Spleen (tissue), 11 donors: ENCODE data around the gene TNNI3. TPM values are rescaled to one million over a fixed set of nuclear protein-coding genes. Genes with fewer than 3 reads are reported as not detected.
"Not testable (repeated sequence)": the region's sequence is repeated elsewhere in the genome, so short reads cannot be mapped to it uniquely, and the experiment has no call there.

Experiments
- DNase-seq: peaks from one replicate; pipeline ENCODE4 v3.0.0-alpha.2; 2020
- H3K27ac ChIP-seq, 8 donors: fragments of 200-600 bp; sonication (generic) in 7 of 8; 1 replicate in 4 of 8; 2 replicates in 4 of 8; pipeline versions ENCODE4 v1.5.0 to v1.8.0; 2016 to 2021; ENCODE audit warnings: inconsistent platforms in 4 of 8, mild to moderate bottlenecking in 4 of 8, moderate library complexity in 1 of 8
- H3K27me3 ChIP-seq, 7 donors: fragments of 200-600 bp; sonication (generic) in 6 of 7; replicated peaks in 1 of 7; 1 replicate in 4 of 7; 2 replicates in 3 of 7; pipeline versions ENCODE4 v1.5.0 to v1.8.0; 2016 to 2021; ENCODE audit warnings: inconsistent platforms in 3 of 7, mild to moderate bottlenecking in 1 of 7
- H3K36me3 ChIP-seq, 6 donors: fragments of 200-600 bp; sonication (generic) in 5 of 6; 1 replicate in 4 of 6; 2 replicates in 2 of 6; pipeline versions ENCODE4 v1.5.0 to v1.8.0; 2016 to 2021; ENCODE audit warnings: inconsistent platforms in 2 of 6
- H3K4me1 ChIP-seq, 6 donors: fragments of 200-600 bp; sonication (generic) in 5 of 6; 1 replicate in 3 of 6; 2 replicates in 3 of 6; pipeline versions ENCODE4 v1.5.0 to v1.8.0; 2016 to 2021; ENCODE audit warnings: inconsistent platforms in 3 of 6
- H3K4me3 ChIP-seq, 8 donors: fragments of 200-600 bp; sonication (generic) in 7 of 8; 1 replicate in 4 of 8; 2 replicates in 4 of 8; pipeline versions ENCODE4 v1.5.0 to v1.8.0; 2016 to 2021; ENCODE audit warnings: inconsistent platforms in 4 of 8, mild to moderate bottlenecking in 4 of 8, moderate library complexity in 2 of 8
- H3K9me3 ChIP-seq, 8 donors: fragments of 200-600 bp; sonication (generic) in 7 of 8; 1 replicate in 4 of 8; 2 replicates in 4 of 8; pipeline versions ENCODE4 v1.5.0 to v1.8.0; 2016 to 2021; ENCODE audit warnings: inconsistent platforms in 4 of 8
- POLR2A ChIP-seq, 3 donors: fragments of 450-650 bp; IDR thresholded peaks; one replicate each; pipeline ENCODE4 v1.5.1; 2017; ENCODE audit warnings: antibody characterized with exemption in 3 of 3, mild to moderate bottlenecking in 1 of 3
- POLR2AphosphoS5 ChIP-seq, 3 donors: sonication (generic); formaldehyde crosslinking; IDR thresholded peaks; one replicate each; pipeline ENCODE4 v1.5.1; 2017; ENCODE audit warnings: antibody characterized with exemption in 3 of 3
- WGBS, 5 donors: extraction: QIAGEN DNeasy Blood & Tissue Kit in 3 of 5; methylation state at CpG; one replicate each; pipeline versions ENCODE4 v1.1.5 to v1.1.7; 2013 to 2018; 5-methylcytosine and 5-hydroxymethylcytosine counted together
- intact Hi-C: fragments of 100-400 bp; cut with DNase I; formaldehyde crosslinking; loops from one replicate; pipeline ENCODE4 v1.15.0; 2023; ENCODE audit warnings: low total_unique reads
- polyA plus RNA-seq, 3 donors: library from polyadenylated mRNA; stranded (reverse); fragments of 200-250 nt; gene quantifications; one replicate each; pipeline ENCODE4 v1.2.1, GENCODE V29; 2013
- total RNA-seq, 7 donors: library from RNA; depleted of rRNA in 3 of 7; stranded (reverse); fragments of >200 nt in 3 of 7; fragmentation: NEBNext Ultra II Directional in 4 of 7; extraction: Animal tissue kit (Norgen Biotek cat#: 25700) in 4 of 7; gene quantifications; one replicate each; pipeline versions ENCODE4 v1.1.0 to v1.2.1, GENCODE V29; 2016 to 2021
- TF ChIP-seq, protein P1 (sequence below), 11 experiments: fragments of 200-600 bp in 7 of 11; fragments of 450-650 bp in 4 of 11; sonication (generic) in 4 of 11; IDR thresholded peaks in 8 of 11; conservative IDR thresholded peaks in 3 of 11; 1 replicate in 7 of 11; 2 replicates in 4 of 11; pipeline versions ENCODE4 v1.4.0 to v1.8.0; 2016 to 2021; ENCODE audit warnings: antibody characterized with exemption in 11 of 11, inconsistent platforms in 4 of 11, mild to moderate bottlenecking in 1 of 11
- donor health status: healthy with polysubstance abuse.
- donor health status: DM: no; HTN: no; CAD: no; lungs with moderate emphysema.
- donor health status: DM: no; HTN: no; CAD: no.
- donor health status: Bipolar disorder and iron deficiency.
- donor health status: healthy.
- donor health status: DM: no; HTN: no; CAD: no.
- donor health status: DM: yes; HTN: yes; CAD: no.

TNNI3 gene
- total and polyA plus RNA-seq, 10 donors: 0.15 to 0.74 (median 0.70) TPM; not detected in 7

DNA sequence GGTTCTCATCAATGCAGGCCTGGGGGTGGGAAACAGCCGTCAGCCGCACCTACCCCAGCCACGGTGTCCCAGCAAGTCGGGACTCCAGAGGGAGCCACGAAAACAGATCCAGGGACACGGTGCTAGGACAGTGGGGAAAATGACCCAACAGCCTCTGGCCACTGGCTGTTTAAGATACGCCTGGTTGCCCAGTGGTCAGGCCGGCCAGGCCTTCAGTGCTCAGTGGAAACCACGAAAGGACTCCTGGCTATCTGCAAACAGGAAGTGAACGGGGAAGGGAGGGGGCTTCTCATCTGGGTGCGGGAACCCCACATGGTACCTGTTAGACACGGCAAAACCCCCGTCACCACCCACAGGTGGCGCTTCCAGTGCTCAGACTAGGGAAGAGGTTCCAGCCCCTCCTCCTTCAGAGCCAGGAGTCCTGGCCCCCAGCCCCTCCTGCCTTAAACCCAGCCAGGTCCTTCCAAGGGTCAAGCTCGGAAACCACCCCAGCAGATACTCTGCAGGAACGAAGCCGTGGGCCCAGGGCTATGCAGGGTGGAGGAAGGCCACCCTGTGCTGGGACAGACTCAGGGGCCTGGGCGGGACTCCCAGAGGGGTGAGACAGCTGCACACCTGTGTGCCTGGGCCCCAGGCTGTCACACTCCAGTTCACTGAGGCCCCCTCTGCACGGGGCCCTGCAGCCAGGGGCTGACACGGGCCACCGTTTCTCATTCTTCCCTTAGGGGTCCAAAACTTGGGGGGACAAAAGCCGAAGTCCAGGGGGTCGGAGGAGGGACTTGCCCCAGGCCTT lies 44.6 kb downstream of the TNNI3 start:
- H3K36me3 ChIP-seq: peaks cover 0 to 66% (median 24%) of the 10 kb centered on the region in 6 donors
- H3K27ac ChIP-seq: peak overlapping the region in 6 of 8 donors; percentile 38 to 90 (median 55)
- DNase-seq: no peak
- no peak for TF ChIP-seq POLR2A (IDR thresholded peaks at IDR 0.05)
- TF ChIP-seq POLR2AphosphoS5 (IDR thresholded peaks at IDR 0.05): no peak
- TF ChIP-seq, protein P1, sequence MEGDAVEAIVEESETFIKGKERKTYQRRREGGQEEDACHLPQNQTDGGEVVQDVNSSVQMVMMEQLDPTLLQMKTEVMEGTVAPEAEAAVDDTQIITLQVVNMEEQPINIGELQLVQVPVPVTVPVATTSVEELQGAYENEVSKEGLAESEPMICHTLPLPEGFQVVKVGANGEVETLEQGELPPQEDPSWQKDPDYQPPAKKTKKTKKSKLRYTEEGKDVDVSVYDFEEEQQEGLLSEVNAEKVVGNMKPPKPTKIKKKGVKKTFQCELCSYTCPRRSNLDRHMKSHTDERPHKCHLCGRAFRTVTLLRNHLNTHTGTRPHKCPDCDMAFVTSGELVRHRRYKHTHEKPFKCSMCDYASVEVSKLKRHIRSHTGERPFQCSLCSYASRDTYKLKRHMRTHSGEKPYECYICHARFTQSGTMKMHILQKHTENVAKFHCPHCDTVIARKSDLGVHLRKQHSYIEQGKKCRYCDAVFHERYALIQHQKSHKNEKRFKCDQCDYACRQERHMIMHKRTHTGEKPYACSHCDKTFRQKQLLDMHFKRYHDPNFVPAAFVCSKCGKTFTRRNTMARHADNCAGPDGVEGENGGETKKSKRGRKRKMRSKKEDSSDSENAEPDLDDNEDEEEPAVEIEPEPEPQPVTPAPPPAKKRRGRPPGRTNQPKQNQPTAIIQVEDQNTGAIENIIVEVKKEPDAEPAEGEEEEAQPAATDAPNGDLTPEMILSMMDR (IDR thresholded peaks at IDR 0.05 in 8 of 11, conservative IDR thresholded peaks at IDR 0.05 in 3 of 11): no peak
- no peak overlapping the region for H3K4me3 ChIP-seq
- H3K27me3 ChIP-seq: no peaks in the 10 kb centered on the region
- peaks cover 11 to 62% (median 46%) of the 10 kb centered on the region in 6 donors for H3K4me1 ChIP-seq
- WGBS, 5 donors: 55 to 77% (median 72%) methylated on average over 15 to 23 of the region's 23 CpGs
- H3K9me3 ChIP-seq: no peaks in the 10 kb centered on the region
- intact Hi-C loops: no loop called here

DNA sequence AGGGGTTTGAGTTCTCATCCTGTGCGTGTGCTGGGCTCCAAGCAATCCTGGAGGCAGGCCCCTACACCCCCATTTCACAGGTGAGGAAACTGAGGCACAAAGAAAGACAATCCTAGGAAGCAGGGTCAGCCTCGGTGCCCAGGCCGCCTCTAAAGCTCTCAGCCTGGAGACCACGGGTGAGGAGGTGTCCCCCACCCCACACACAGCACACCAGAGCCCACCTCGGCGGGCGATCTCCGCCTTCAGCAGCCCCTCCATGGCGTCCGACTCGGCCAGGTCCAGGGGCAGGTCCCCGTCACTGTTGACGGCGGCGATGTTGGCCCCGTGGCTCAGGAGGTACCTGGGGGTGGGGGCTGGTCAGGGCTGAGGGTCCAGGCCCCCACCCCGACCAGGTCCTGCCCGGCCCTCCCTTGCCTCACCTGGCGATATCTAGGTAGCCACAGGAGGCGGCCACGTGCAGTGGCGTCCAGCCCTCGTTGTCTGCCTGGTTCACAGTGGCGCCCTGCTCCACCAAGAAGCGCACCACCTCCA lies 45.2 kb downstream of the TNNI3 start:
- intact Hi-C loops: no loop called here
- Histone ChIP-seq H3K27me3 (no peaks in the 10 kb centered on the region), H3K36me3 (peaks cover 0 to 68% (median 24%) of the 10 kb centered on the region in 6 donors), H3K27ac (peak overlapping the region in 4 of 8 donors; percentile 26 to 90 (median 65)), H3K9me3 (no peaks in the 10 kb centered on the region), H3K4me3 (no peak overlapping the region), H3K4me1 (peaks cover 11 to 59% (median 46%) of the 10 kb centered on the region in 6 donors)
- TF ChIP-seq, protein P1 (IDR thresholded peaks at IDR 0.05 in 8 of 11, conservative IDR thresholded peaks at IDR 0.05 in 3 of 11): no peak
- peak in 1 of 3 donors; percentile 21 for TF ChIP-seq POLR2AphosphoS5 (IDR thresholded peaks at IDR 0.05)
- TF ChIP-seq POLR2A (IDR thresholded peaks at IDR 0.05): no peak
- WGBS, 5 donors: 92 to 97% (median 94%) methylated on average over 7 to 25 of the region's 25 CpGs
- no peak for DNase-seq

DNA sequence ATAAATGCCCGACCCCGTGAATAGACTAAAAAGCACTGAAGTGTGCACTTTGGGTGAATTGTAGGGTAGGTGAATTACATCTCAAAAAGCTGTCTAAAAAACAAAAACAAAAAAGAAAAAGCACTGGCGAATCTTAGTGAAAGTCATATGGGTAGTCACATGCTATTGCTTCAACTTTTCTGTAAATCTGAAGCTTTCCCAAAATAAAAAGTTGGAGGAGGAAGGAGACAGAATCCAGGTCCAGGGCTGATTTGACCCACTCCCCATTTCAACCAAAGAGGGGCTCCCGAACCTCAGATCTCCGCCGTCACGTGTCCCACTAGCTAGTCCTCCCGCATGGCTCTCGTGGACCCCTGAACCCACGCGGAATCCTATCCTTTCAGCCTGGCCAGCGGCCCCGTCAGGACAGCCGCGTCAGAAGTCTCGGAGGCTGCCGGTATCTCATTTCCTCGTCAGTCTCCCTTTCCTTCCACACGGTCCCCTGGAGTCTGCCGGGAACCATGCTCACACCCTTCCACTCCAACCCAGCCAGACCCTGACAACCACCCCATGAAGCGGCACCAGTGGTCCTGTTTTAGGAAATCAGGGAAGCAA lies 46.2 kb downstream of the TNNI3 start:
- WGBS, 5 donors: 76 to 84% (median 76%) methylated on average over 21 of the region's 21 CpGs
- Histone ChIP-seq H3K4me1 (peaks cover 11 to 53% (median 42%) of the 10 kb centered on the region in 6 donors), H3K36me3 (peaks cover 0 to 77% (median 24%) of the 10 kb centered on the region in 6 donors), H3K27ac (peak overlapping the region in 4 of 8 donors; percentile 22 to 90 (median 46)), H3K4me3 (no peak overlapping the region), H3K9me3 (no peaks in the 10 kb centered on the region), H3K27me3 (no peaks in the 10 kb centered on the region)
- DNase-seq: no peak
- intact Hi-C loops: no loop called here
- TF ChIP-seq POLR2AphosphoS5 (IDR thresholded peaks at IDR 0.05) (peak in 2 of 3 donors; percentile 10 to 64), POLR2A (IDR thresholded peaks at IDR 0.05) (no peak)

DNA sequence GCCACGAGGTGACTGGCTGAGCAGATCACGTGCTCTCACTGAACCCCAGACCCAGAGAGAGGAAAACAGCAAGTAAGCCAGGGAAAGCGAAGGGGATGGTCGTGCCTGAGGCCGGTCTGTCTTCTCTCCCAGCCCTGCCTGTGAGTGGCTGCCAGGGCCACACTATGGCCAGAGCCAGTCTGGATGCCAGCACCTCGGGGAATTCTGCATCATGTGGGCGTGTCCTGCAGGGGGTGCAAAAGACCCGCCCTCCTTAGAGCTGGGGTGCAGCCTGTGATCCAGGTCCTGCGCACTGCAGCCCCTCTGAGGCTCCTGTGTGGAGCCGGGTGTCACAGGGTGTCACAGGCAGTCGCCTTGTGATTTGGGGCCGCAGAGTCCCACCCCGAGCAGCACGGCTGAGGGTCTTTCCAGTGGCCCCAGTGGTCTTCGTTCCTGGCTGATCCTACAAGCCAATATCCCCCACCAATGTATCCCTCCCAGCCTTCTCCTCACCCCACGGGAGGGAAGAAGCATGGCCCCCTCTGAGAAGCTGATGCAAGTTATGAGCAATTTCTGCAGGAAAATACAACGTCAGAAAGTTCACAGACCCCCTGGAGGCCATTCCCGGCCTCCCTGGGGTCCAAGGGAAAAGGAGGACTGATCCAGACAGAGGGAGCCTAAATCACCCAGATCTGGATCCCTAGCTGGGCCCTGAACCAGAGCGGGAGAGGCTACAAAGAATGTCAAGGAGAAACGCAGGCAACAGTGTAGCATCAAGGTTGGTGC lies 47.8 kb downstream of the TNNI3 start:
- Histone ChIP-seq H3K27ac (no peak overlapping the region), H3K36me3 (peaks cover 0 to 83% (median 24%) of the 10 kb centered on the region in 6 donors), H3K4me3 (no peak overlapping the region), H3K4me1 (peaks cover 4 to 37% (median 26%) of the 10 kb centered on the region in 6 donors), H3K9me3 (no peaks in the 10 kb centered on the region), H3K27me3 (no peaks in the 10 kb centered on the region)
- TF ChIP-seq POLR2AphosphoS5 (IDR thresholded peaks at IDR 0.05) (peak in 1 of 3 donors; percentile 48), POLR2A (IDR thresholded peaks at IDR 0.05) (no peak)
- TF ChIP-seq, protein P1 (IDR thresholded peaks at IDR 0.05 in 8 of 11, conservative IDR thresholded peaks at IDR 0.05 in 3 of 11): no peak
- DNase-seq: no peak
- intact Hi-C loops: no loop called here
- WGBS, 5 donors: 88 to 95% (median 91%) methylated on average over 14 to 20 of the region's 20 CpGs

DNA sequence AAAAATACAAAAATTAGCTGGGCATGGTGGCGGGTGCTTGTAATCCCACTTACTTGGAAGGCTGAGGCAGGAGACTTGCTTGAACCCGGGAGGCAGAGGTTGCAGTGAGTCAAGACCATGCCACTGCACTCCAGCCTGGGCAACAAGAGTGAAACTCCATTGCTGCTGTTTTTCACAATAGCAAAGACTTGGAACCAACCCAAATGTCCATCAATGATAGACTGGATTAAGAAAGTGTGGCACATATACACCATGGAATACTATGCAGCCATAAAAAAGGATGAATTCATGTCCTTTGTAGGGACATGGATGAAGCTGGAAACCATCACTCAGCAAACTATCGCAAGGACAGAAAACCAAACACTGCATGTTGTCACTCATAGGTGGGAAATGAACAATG lies 50.3 kb downstream of the TNNI3 start:
- 97 to 100% (median 98%) methylated on average over 3 of the region's 3 CpGs for WGBS, 5 donors
- H3K27me3 ChIP-seq: not testable (repeated sequence)

More for the DNA sequence above, 50.3 kb downstream of the TNNI3 start:
- H3K27ac ChIP-seq, H3K4me3 ChIP-seq, intact Hi-C loops, DNase-seq: not testable (repeated sequence)
- Histone ChIP-seq H3K9me3 (peaks cover 0 to 10% (median 8%) of the 10 kb centered on the region in 8 donors), H3K36me3 (peaks cover 0 to 90% (median 32%) of the 10 kb centered on the region in 6 donors), H3K4me1 (peaks cover 0 to 12% (median 7%) of the 10 kb centered on the region in 6 donors)
